Cardiac septum (tissue), 1 donor: ENCODE results near the gene DCUN1D1. TPM values are rescaled to one million over a fixed set of nuclear protein-coding genes. Genes with fewer than 3 reads are reported as not detected.

Experiments used
- DNase-seq: peaks from one replicate; pipeline ENCODE4 v3.0.0-alpha.2; 2020; ENCODE audit warnings: low spot score
- intact Hi-C: fragments of 100-400 bp; cut with DNase I; formaldehyde crosslinking; loops from one replicate; pipeline ENCODE4 v1.14.0; 2022
- total RNA-seq: library from RNA; stranded (reverse); fragmentation: NEBNext Ultra II Directional; extraction: Animal tissue kit (Norgen Biotek cat#: 25700); gene quantifications from one replicate; pipeline ENCODE4 v1.2.1, GENCODE V29; 2021
- donor health status: DM: no; HTN: no; CAD: no.

DCUN1D1 gene
- total RNA-seq, 1 donor from 2014 or later = 36.3 TPM

- no peak for DNase-seq
- intact Hi-C loops = no loop called here
Observed at GRCh38 chr3:182906036-182906435, 74.3 kb downstream of the DCUN1D1 start.

DNA sequence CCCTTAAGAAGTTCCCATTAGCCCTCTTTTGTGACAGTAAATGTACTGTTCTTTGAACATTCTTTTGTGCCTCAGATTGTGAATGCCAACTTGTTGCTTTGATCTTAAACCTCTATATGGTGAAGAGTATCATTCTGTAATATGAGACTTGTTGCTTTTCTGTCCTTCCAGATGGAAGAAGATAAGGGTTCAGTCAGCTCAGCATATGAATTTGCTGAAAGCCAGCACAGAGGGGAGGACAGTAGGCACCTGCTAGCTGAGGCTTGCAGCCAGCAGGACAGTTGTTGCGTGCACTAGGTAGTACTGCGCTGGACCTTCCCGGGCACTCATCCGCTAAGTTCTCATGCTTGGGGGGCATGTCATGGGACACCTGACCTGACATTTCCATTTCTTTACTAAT, 74.7 kb downstream of the DCUN1D1 start:
- no peak for DNase-seq
- intact Hi-C loops = no loop called here

- DNase-seq = no peak
- intact Hi-C loops = no loop called here
Observed at GRCh38 chr3:182904164-182904563, 76.2 kb downstream of the DCUN1D1 start.

DNA sequence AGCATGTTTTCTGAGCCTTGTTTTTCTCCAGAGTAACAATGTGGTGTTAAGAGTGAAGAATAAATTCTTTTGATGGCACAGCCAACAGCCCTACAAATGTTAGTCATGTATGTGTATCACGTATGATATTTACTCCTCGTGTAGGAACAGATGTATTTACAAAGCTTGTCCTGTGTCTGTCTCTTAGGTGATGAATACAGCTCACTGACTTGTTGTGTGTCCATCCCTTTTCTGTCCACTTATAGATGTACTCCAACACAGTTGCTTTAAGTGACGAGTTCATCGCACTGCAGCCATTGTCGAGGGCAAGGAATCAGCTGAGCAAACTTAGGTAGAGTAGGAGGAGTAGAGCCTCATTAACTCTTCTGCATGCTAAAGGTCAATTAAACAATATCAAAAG, 78.1 kb downstream of the DCUN1D1 start:
- DNase-seq = no peak
- intact Hi-C loops = no loop called here

GRCh38 chr3:182896553-182896952, 83.8 kb downstream of the DCUN1D1 start:
- intact Hi-C loops = no loop called here
- no peak for DNase-seq

- intact Hi-C loops = no loop called here
- DNase-seq = no peak
Observed at GRCh38 chr3:182895513-182896112, 84.7 kb downstream of the DCUN1D1 start.

GRCh38 chr3:182892226-182892625, 88.1 kb downstream of the DCUN1D1 start:
- DNase-seq = no peak
- intact Hi-C loops = no loop called here

GRCh38 chr3:182891364-182891763, 89.0 kb downstream of the DCUN1D1 start:
- DNase-seq = no peak
- intact Hi-C loops = no loop called here

DNA sequence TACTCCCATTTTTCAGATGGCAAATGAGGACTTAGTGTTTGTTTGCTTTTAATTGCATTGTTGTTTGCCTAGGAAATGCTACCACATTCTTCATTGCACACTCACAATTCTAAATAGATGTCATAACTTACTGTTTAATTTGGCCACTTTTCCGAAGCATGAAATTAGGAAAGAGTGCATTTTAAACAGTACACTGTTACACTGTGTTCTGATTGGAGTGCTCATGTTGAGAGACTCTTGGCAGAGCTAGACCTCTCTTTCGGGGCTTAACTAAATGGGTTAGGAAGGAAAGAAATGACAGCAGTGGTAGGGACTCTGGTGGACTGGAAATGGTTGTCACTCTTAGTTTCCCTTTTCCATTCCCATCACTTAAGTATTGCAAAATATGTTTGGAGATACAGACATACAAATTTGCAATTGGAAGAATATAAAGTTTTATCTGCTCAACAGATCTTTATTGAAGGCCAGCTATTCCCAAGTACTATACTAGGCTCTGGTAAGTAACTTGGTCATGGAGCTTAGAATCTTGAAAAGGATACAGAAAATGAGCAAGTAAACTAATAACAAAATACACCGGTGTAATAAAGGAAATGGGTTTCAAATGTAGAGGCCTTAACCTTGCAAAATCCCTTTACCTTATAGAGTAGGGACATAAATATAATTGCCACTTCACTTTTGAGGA, 90.2 kb downstream of the DCUN1D1 start:
- intact Hi-C loops = no loop called here
- no peak for DNase-seq

Other genes starting within 250 kb of the DCUN1D1 start
- 40.6 TPM for gene ATP11B, start 187.0 kb downstream of the DCUN1D1 start, total RNA-seq
- 32.5 TPM for gene MCCC1, start 119.0 kb upstream of the DCUN1D1 start, total RNA-seq
- gene LAMP3, start 182.2 kb upstream of the DCUN1D1 start, total RNA-seq = not detected